ENCODE results near the gene KANTR.

Gene KANTR

DNA sequence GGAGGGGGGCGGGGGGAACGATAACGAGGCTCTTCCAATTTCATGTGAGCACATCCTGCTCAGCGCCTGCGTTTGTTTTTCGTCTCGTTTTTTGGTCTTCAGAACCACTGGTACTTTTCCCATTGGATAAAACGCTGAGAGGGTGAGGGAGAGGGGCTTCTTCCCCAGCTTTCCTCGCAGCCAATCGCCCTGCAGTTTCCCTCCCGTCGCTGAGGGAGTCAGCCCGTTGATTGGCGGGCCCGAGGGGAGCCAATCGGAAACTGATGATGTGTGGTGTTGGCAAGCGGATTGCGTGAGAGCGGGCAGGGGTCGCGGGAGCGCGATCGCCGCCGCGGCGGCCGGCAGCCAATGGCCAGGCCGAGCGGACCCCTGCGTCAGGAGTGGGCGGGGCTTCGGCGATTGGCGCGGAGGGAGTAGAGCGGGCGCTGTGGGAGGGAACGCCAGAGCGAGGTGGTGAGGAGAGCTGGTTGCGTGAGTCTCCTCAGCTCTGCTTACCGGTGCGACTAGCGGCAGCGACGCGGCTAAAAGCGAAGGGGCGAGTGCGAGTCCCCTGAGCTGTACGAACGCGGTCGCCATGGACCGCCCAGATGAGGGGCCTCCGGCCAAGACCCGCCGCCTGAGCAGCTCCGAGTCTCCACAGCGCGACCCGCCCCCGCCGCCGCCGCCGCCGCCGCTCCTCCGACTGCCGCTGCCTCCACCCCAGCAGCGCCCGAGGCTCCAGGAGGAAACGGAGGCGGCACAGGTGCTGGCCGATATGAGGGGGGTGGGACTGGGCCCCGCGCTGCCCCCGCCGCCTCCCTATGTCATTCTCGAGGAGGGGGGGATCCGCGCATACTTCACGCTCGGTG lies 11.8 kb upstream of the KANTR start, which contains the start of gene TSPYL2:
Gene TSPYL2, plus strand, starts transcription at position 443 of the 848 bp plus-strand sequence. Its CDS starts 132 bp downstream, at position 575.
- DNase-seq (ENCODE audit: low spot score), result peak; percentile 90

DNA sequence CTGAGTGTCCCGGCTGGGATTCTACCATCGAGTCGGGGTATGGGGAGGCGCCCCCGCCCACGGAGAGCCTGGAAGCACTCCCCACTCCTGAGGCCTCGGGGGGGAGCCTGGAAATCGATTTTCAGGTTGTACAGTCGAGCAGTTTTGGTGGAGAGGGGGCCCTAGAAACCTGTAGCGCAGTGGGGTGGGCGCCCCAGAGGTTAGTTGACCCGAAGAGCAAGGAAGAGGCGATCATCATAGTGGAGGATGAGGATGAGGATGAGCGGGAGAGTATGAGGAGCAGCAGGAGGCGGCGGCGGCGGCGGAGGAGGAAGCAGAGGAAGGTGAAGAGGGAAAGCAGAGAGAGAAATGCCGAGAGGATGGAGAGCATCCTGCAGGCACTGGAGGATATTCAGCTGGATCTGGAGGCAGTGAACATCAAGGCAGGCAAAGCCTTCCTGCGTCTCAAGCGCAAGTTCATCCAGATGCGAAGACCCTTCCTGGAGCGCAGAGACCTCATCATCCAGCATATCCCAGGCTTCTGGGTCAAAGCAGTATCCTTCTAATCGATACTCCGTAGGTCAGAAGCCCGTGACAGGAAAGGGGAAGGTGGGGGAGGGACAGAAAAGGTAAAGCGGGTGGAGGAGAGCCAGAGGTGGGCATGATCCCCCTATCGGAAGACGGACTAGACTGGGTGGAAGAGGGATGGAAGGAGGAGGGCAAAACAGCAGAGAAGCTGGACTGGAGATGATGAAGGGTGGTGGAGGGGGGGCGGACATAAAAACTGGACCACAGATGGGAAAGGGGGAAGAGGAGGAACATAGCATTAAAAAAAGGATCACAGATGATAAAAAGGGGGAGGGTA lies 10.9 kb upstream of the KANTR start:
- no peak for DNase-seq (ENCODE audit: low spot score)

DNA sequence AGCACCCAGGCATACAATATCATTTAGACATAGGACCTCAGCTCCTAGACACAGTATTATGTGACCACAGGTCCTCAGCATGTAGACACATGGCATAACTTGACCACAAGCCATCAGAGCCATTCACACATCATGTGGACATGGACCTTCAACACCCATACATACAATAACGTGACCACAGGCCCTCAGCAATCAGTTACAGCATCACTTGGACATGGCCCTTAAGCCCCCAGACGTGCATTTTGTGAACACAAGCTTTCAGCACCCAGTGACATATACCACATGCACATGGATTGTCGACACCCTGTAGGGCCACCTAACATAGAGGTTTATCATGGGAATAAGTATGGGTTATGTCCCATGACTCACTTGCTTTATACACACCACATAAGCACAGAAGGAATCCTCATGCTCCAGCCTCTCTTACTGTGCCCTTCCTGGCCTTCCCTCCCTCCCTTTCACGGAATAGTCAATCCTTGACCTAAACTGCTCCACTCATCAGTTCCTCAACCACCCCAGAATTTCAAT lies 9.8 kb upstream of the KANTR start:
- DNase-seq (ENCODE audit: low spot score), result no peak

DNA sequence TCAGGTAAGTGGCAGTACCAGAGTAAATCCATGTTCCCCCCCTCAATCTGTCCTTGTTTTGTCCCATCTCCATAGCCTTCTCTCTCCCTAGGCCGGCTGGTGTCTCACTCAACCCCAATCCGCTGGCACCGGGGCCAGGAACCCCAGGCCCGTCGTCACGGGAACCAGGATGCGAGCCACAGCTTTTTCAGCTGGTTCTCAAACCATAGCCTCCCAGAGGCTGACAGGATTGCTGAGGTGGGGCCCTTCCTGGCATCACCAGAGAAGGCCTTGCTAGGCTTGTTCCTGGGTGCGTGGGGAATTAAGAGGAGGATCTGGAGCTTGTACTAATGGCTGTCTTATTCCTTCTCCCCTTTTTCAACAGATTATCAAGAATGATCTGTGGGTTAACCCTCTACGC lies 9.1 kb upstream of the KANTR start:
- no peak for DNase-seq (ENCODE audit: low spot score)

DNA sequence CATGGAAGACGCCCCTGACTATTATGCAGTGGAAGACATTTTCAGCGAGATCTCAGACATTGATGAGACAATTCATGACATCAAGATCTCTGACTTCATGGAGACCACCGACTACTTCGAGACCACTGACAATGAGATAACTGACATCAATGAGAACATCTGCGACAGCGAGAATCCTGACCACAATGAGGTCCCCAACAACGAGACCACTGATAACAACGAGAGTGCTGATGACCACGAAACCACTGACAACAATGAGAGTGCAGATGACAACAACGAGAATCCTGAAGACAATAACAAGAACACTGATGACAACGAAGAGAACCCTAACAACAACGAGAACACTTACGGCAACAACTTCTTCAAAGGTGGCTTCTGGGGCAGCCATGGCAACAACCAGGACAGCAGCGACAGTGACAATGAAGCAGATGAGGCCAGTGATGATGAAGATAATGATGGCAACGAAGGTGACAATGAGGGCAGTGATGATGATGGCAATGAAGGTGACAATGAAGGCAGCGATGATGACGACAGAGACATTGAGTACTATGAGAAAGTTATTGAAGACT lies 8.2 kb upstream of the KANTR start:
- DNase-seq (ENCODE audit: low spot score), result no peak

DNA sequence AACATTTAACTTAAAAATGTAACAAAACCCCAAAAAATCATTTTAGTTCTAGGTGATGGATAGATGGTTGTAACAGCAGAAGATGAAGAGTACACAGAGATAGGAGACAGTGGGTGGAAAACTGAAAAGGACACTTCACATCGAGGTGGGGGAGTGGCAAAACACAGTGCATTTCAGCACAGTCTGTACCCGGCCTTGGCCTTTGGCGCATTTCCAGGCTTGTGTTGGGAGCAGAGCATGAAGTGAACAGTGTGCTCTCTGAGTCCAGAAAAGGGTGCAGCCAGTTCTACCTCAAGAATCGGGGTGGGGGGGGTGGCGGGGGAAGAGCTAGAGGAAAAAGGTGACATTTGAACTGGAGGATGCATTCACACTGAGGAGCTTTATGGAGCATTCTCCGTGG lies 7.5 kb upstream of the KANTR start:
- no peak for DNase-seq (ENCODE audit: low spot score)

DNA sequence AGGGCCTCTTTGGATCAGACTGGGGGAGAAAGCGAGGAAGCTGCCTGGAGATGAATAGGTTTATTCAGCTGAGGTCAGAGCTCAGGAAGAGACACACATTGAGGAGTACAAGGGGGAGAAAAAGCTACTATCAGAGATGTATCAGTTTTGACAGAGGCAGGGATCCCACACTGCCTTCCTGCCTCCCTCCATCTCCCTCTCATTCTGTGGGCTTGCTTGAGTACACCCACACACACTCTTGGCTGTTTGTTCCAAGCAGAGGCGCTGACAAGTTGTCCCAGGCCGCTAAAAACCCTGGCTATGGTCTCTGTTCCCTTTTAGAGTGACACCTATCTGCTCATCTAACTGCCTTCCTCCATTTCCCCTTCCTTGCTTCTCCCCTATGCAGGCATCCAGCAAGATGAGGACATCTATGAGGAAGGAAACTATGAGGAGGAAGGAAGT lies 6.5 kb upstream of the KANTR start:
- no peak for DNase-seq (ENCODE audit: low spot score)

DNA sequence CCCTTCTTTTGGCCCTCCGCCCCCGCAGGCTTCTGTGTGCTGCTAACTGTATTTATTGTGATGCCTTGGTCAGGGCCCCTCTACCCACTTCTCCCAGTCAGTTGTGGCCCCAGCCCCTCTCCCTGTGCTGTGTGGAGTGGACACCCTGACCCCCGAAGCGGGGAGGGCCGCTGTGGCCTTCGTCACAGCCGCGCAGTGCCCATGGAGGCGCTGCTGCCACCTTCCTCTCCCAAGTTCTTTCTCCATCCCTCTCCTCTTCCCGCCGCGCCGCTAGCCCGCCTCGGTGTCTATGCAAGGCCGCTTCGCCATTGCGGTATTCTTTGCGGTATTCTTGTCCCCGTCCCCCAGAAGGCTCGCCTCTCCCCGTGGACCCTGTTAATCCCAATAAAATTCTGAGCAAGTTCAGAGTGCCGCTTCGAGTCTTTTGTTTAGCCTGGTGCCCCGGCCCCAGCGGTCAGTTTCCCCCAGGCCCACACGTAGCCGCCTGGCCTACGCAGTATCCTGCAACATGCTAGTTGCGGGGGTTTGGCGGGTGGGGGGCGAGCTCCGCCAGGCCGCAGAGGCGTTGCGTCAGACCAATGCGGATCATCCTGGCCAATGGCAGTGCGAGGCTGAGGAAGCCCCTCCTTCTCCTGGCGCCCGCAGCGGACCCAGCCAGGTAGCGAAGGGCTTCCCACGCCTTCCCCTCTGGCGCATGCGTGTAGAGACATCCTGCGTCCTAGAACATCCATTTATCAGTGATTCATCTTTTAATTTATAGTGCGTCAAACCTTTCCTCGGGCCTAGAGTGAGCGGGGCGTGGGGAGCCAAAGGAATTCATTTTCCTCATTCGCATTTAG lies 5.6 kb upstream of the KANTR start:
- DNase-seq (ENCODE audit: low spot score), result no peak

DNA sequence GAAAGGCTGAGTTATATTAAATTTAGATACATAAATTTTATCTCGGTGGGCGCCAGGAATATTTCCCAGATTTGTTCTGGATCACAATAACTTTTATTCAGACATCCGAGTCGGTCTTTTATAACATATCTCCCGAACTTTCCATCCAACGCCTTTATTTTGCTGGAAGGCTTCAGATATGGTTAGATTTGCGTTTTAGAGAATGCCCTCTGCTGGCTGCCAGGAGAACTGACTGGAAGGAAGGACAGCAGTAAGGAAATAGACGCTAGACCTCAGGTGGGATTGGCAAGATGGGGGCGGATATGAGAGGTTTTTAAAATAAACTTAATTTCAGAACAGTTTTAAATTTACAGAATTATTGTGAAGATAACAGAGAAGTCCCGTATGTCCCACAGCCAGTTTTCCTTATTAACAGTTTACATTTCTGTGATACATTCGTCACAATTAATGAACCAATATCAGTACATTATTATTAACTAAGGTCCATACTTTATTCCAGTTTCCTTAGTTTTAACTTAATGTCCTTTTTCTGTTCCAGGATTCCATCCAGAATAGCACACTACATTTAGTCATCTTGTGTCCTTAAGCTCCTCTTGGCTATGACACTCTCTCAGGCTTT lies 4.6 kb upstream of the KANTR start:
- DNase-seq (ENCODE audit: low spot score), result peak; percentile 74

DNA sequence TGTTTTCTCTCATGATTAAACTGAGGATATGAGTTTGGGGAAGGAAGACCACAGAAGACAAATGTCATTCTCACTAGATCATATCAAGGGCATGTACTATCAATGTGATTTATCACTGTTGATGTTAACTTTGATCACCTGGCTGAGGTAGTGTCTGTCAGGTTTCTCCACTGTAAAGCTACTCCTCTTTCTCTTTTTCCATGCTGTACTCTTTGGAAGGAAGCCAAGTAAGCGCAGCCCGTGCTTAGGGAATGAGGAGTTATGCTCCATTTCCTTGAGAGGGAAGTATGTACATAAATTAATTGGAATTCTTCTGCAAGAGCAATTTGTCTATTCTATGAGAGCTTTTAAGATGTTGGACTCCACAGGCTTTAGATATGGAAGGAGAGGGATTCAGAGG lies 4.0 kb upstream of the KANTR start:
- DNase-seq (ENCODE audit: low spot score), result no peak

DNA sequence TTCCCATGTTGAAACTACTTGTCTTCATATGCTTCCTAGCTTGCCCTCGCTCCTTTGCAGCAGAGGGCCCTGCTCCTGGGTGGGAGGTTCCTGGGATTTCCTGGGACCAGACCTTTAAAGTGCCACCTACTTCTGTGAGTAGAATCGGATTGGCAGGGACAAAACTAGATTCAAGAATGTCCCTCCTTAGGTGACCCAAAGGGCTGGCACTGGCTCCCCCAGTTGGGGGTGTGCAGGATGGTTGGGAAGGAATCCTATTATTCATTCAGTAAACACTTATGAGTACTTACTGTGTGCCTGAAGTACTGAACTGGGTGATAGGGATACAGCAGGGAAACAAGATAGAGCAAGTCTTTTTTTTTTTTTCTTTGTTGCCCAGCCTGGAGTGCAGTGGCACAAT lies 2.6 kb upstream of the KANTR start:
- no peak for DNase-seq (ENCODE audit: low spot score)

DNA sequence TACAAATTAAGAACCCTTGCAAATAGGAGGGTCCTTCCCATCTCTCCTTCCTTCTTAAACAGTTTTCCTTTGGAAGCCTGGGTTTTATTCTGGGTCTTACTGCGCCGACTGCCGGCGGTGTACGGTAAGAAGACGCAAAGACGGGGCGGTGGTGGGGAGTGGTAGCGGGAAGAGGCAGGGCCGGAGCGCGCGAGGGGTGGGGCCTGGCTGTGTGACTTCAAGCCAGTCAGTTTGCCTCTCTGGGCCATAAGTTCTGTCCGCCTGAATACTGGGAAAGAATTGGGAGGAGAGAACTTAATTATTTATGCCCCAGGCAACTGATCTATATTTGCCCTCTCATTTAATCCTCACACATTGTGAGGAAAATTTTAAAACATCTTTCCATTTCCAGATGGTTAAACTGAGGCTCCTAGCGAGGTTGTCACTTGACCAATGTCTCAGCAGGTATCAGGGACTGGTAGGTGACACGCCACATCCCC lies 726 bp upstream of the KANTR start:
- peak; percentile 88 for DNase-seq (ENCODE audit: low spot score)

DNA sequence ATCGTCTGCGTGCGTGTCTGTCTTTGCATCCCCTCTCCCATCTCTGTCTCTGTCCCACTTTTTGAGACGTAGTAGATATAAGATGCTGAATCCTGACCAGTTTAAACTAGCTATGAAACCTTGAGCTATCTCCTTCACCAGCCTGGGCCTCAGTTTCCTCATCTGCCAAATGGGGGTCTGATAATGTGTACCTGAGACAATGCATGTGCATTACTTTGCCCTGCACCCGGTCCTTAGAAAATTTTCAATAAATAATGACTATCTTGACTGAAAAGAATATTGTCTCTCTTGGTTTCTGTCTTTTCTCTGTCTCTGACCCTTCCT lies 602 bp downstream of the KANTR start:
- no peak for DNase-seq (ENCODE audit: low spot score)

DNA sequence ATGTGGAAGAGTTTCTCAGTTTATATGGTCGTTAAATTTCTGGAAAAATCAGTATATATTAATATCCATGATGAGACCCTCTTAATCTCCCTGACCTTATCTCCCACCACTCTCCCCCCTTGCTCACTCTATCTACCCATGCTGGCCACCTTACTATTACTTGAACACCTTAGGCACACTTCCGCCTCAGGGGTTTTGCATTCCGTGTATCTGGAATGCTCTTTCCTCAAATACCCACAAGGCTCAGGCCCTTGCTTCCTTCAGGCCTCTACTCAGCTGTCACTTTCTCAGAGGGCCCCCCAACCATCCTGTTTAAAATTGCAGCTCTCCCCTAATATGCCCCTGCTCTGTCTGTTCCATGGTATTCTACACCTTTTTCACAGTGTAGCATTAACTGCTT lies 1.9 kb downstream of the KANTR start:
- DNase-seq (ENCODE audit: low spot score), result no peak

DNA sequence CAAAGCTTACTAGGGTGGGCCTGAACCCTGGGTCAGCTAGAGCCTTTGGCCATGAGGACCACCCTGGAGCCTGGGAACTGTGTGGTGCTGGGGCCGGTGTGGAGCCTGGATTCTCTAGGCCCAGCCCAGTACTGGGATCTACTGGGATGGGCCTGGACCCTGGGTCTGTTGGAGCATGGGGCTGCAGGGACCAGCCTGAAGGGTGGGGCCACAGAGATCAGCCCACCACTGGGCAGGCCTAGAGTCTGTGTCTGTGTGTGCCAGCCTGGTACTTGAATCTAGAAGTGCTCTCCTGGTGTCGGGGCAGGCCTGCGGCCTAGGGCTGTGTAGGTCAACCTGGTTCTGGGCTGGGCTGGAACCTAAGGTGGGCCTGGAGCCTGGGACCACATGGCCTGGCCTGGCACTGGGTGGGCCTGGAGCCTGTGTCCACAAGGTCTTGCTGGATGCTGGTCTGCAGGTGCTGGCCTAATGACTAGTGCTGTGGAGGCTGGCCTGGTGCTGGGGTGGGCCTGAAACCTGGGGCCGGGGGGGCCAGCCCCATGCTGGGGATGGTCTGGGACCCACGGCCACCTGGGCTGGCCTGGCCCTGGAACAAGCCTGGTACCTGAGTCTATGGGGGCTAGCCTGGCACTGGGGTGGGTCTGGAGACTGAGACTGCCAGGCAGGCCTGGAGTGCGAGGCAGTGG lies 21.1 kb downstream of the KANTR start:
- DNase-seq (ENCODE audit: low spot score), result no peak

DNA sequence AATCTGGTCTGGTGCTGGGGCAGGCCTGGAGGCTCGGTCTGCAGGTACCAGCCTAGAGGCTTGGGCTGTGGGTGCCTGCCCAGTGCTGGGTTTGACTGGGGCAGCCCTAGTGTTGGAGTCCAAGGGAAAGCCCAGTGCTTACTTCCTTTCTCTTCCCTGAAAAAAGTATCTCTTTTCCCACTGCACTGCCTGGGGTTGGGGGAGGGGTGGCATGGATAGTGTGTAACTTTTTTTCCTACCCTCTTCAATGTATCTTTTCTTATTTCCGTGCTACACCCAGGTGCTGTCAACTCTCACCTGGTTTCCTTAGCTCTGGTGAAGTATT lies 21.6 kb downstream of the KANTR start:
- no peak for DNase-seq (ENCODE audit: low spot score)

DNA sequence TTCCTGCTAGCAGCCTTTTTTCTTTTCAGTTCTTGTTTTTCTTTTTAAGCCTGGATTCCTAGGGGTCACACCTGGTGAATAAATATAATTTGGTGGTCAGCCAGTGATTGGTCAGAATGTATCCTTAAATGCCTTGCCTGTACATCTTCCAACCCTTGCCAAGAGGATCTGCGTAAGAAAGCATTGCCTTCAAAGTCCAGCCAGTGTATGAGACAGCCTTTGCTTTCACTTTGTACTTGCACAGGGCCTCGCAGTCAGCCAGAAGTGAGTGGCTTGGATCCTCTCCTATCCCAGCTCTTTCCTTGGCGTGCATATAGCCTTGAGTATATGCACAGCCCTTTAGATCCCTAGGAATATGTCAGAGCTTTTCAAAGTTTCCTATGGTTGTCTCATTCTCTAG lies 22.2 kb downstream of the KANTR start:
- DNase-seq (ENCODE audit: low spot score), result no peak

DNA sequence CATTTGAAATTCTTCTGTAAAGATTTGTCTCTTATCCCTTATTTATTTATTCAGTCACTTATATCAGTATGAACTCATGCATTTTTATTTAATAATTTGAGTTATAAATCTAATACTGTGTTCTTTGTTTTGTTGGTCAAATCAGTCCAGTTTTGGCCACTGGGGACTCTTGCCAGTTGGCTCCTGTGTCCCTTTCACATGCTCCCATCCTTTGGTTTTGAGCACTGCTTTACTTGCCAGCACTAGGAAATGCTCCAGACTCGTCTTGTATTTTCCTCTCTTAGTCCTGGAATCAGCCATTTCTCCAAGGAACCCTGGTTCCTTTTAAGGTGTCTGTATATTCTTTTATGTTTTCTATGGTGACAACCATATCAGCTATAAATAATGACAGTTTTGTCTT lies 28.1 kb downstream of the KANTR start:
- no peak for DNase-seq (ENCODE audit: low spot score)

DNA sequence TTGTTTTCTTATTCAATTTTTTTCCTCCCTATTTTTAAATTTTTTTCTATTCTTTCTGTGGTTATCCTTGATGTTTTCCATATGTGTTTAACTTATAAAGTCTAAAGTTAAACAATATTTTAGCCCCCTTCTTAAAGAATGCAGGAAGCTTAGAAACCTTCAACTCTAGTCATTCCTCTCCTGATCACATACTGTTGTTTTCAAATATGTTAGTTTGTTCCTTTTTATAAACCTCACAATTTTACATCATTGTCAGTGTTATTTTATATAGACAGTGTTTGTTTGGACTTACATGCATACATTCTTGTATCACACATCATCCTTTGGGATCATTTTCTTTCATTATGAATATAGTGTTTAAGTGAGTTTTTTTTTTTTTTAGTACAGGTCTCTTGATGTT lies 31.6 kb downstream of the KANTR start:
- no peak for DNase-seq (ENCODE audit: low spot score)

DNA sequence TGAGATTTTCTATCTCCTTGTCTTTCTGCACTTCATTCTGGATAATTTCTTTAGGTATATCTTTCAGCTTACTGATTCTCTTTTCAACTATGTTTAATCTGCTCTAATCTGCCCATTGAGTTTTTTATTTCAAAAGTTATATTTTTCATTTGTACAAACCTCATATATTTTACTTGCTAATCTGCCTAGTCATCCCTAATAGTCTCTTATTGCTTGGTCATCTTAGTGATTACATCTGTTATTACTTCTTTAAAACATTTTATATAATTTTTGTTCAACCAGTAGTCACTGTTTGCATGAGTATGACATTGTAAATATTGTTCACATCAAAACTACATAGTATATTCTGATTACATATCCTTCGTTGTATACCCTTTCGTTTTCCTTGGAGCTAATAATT lies 32.4 kb downstream of the KANTR start:
- no peak for DNase-seq (ENCODE audit: low spot score)
